Naive thymus-derived CD8-positive, alpha-beta T cell (primary cell): ENCODE data around the gene RAP1GAP2. TPM values are rescaled to one million over a fixed set of nuclear protein-coding genes. Genes with fewer than 3 reads are reported as not detected.
A peak's percentile ranks its signal among the peaks of the same experiment; 100 is the strongest.

Experiments used
- ATAC-seq, 2 donors: fragments of 150-1000 bp; cut with Tn5 transposase in 1 of 2; sonication (Bioruptor Pico), chemical (Tn5 transposase) in 1 of 2; 1 replicate in 1 of 2; 2 replicates in 1 of 2; pipeline ENCODE4 v1.10.0; 2021; ENCODE audit warnings: mild to moderate bottlenecking in 2 of 2, moderate library complexity in 2 of 2
- POLR2A ChIA-PET: fragments of 350-600 bp; sonication (Branson Sonifier 250); formaldehyde crosslinking; loops from one replicate; lab custom pipeline; 2021; ENCODE audit warnings: antibody characterized with exemption; lab: Charles Lee
- DNase-seq, 10 donors: peaks; one replicate each; pipeline versions ENCODE4 v3.0.0 to v3.0.0-alpha.2; 2020 to 2022
- H3K27ac Mint-ChIP-seq, 10 donors: one replicate each; pipeline ENCODE4 v1.8.0; 2020 to 2022; ENCODE audit warnings: mild to moderate bottlenecking in 10 of 10, mixed read lengths in 10 of 10, moderate library complexity in 4 of 10, inconsistent platforms in 1 of 10
- H3K27me3 Mint-ChIP-seq, 5 donors: one replicate each; pipeline ENCODE4 v1.8.0; 2021 to 2022; ENCODE audit warnings: mixed read lengths in 5 of 5
- H3K36me3 Mint-ChIP-seq, 3 donors: one replicate each; pipeline ENCODE4 v1.8.0; 2020 to 2022; ENCODE audit warnings: mixed read lengths in 3 of 3, mild to moderate bottlenecking in 2 of 3, inconsistent platforms in 1 of 3
- H3K4me1 Mint-ChIP-seq, 4 donors: one replicate each; pipeline ENCODE4 v1.8.0; 2021 to 2022; ENCODE audit warnings: mixed read lengths in 4 of 4
- H3K4me3 Mint-ChIP-seq, 10 donors: one replicate each; pipeline ENCODE4 v1.8.0; 2020 to 2022; ENCODE audit warnings: mild to moderate bottlenecking in 10 of 10, mixed read lengths in 10 of 10, moderate library complexity in 6 of 10, inconsistent platforms in 1 of 10
- H3K9me3 Mint-ChIP-seq, 9 donors: one replicate each; pipeline ENCODE4 v1.8.0; 2020 to 2022; ENCODE audit warnings: mixed read lengths in 9 of 9, mild to moderate bottlenecking in 3 of 9, inconsistent platforms in 1 of 9, moderate library complexity in 1 of 9
- polyA plus RNA-seq, 3 donors: library from polyadenylated mRNA; unstranded; fragments of 300-500 nt; fragmentation: Illumina TruSeq; gene quantifications; one replicate each; pipeline ENCODE4 v1.2.3, GENCODE V29; 2021
- total RNA-seq, 8 experiments: library from RNA in 2 of 8; stranded (reverse) in 2 of 8; gene quantifications; one replicate each; pipeline ENCODE4 v1.2.3 and lab custom pipeline; 2021 to 2026

Gene RAP1GAP2
- total and polyA plus RNA-seq, 5 experiments from 2014 or later, result 0.44 to 1.6 (median 1.3) TPM

GRCh38 chr17:2946144-2946543 lies 149.9 kb downstream of the RAP1GAP2 start:
- Mint-ChIP-seq H3K9me3 (no peaks in the 10 kb centered on the region), H3K27ac (peak overlapping the region in 2 of 10 donors; percentile 75 to 82), H3K27me3 (no peaks in the 10 kb centered on the region), H3K36me3 (peaks cover 0 to 2% (median 0%) of the 10 kb centered on the region in 3 donors), H3K4me3 (peak overlapping the region in 2 of 10 donors; percentile 0 to 7), H3K4me1 (peaks cover 16 to 42% (median 37%) of the 10 kb centered on the region in 4 donors)
- ATAC-seq (no peak), DNase-seq (no peak)
- POLR2A ChIA-PET, result no interaction called here

GRCh38 chr17:2947588-2947950 lies 151.3 kb downstream of the RAP1GAP2 start:
- Mint-ChIP-seq H3K4me3 (no peak overlapping the region), H3K27me3 (no peaks in the 10 kb centered on the region), H3K27ac (peak overlapping the region in 1 of 10 donors; percentile 25), H3K4me1 (peaks cover 16 to 42% (median 40%) of the 10 kb centered on the region in 4 donors), H3K36me3 (peaks cover 0 to 4% (median 0%) of the 10 kb centered on the region in 3 donors), H3K9me3 (no peaks in the 10 kb centered on the region)
- DNase-seq (no peak), ATAC-seq (no peak)
- POLR2A ChIA-PET, result no interaction called here

GRCh38 chr17:2947996-2948550 lies 151.8 kb downstream of the RAP1GAP2 start:
- DNase-seq (peak in 1 of 10 donors; percentile 32), ATAC-seq (no peak)
- H3K4me3 Mint-ChIP-seq, result peak overlapping the region in 1 of 10 donors; percentile 29
- H3K36me3 Mint-ChIP-seq, result peaks cover 0 to 4% (median 0%) of the 10 kb centered on the region in 3 donors
- no peaks in the 10 kb centered on the region for H3K9me3 Mint-ChIP-seq
- POLR2A ChIA-PET, result no interaction called here
- no peaks in the 10 kb centered on the region for H3K27me3 Mint-ChIP-seq
- peak overlapping the region in 2 of 10 donors; percentile 10 to 25 for H3K27ac Mint-ChIP-seq
- H3K4me1 Mint-ChIP-seq, result peaks cover 16 to 40% (median 37%) of the 10 kb centered on the region in 4 donors

GRCh38 chr17:2948721-2949468 lies 152.7 kb downstream of the RAP1GAP2 start:
- peaks cover 14 to 32% (median 29%) of the 10 kb centered on the region in 4 donors for H3K4me1 Mint-ChIP-seq
- no peak overlapping the region for H3K27ac Mint-ChIP-seq
- H3K9me3 Mint-ChIP-seq, result no peaks in the 10 kb centered on the region
- ATAC-seq, result no peak
- peaks cover 0 to 4% (median 0%) of the 10 kb centered on the region in 3 donors for H3K36me3 Mint-ChIP-seq
- no peak for DNase-seq
- no peak overlapping the region for H3K4me3 Mint-ChIP-seq
- POLR2A ChIA-PET, result no interaction called here
- no peaks in the 10 kb centered on the region for H3K27me3 Mint-ChIP-seq

GRCh38 chr17:2949469-2950044 lies 153.3 kb downstream of the RAP1GAP2 start:
- no peak for ATAC-seq
- POLR2A ChIA-PET, result interaction anchor here (0.7 kb wide), 1 partner anchor 407 kb away, joined by 3 read pairs; no protein-coding TSS in a partner anchor
- peaks cover 9 to 26% (median 22%) of the 10 kb centered on the region in 4 donors for H3K4me1 Mint-ChIP-seq

GRCh38 chr17:2950846-2951245 lies 154.6 kb downstream of the RAP1GAP2 start:
- POLR2A ChIA-PET, result no interaction called here
- no peak for ATAC-seq
- Mint-ChIP-seq H3K36me3 (peaks cover 0 to 4% (median 0%) of the 10 kb centered on the region in 3 donors), H3K4me1 (peaks cover 14 to 28% (median 22%) of the 10 kb centered on the region in 4 donors), H3K27me3 (no peaks in the 10 kb centered on the region), H3K27ac (no peak overlapping the region), H3K9me3 (no peaks in the 10 kb centered on the region), H3K4me3 (no peak overlapping the region)
- DNase-seq, result no peak

More at GRCh38 chr17:2949469-2950044, 153.3 kb downstream of the RAP1GAP2 start:
- Mint-ChIP-seq H3K27ac (peak overlapping the region in 1 of 10 donors; percentile 61), H3K36me3 (peaks cover 0 to 4% (median 0%) of the 10 kb centered on the region in 3 donors), H3K4me3 (no peak overlapping the region), H3K9me3 (no peaks in the 10 kb centered on the region), H3K27me3 (no peaks in the 10 kb centered on the region)
- DNase-seq, result no peak

- Mint-ChIP-seq H3K4me3 (no peak overlapping the region), H3K27me3 (no peaks in the 10 kb centered on the region), H3K36me3 (peaks cover 0 to 4% (median 0%) of the 10 kb centered on the region in 3 donors), H3K4me1 (peaks cover 11 to 21% (median 18%) of the 10 kb centered on the region in 4 donors), H3K9me3 (no peaks in the 10 kb centered on the region), H3K27ac (peak overlapping the region in 2 of 10 donors; percentile 3 to 25)
- POLR2A ChIA-PET, result no interaction called here
- DNase-seq (no peak), ATAC-seq (no peak)
Observed at GRCh38 chr17:2952174-2952845, 156.1 kb downstream of the RAP1GAP2 start.

- POLR2A ChIA-PET, result no interaction called here
- peak overlapping the region in 1 of 10 donors; percentile 46 for H3K4me3 Mint-ChIP-seq
- H3K27ac Mint-ChIP-seq, result no peak overlapping the region
- DNase-seq (no peak), ATAC-seq (no peak)
- peaks cover 0 to 4% (median 2%) of the 10 kb centered on the region in 3 donors for H3K36me3 Mint-ChIP-seq
- no peaks in the 10 kb centered on the region for H3K27me3 Mint-ChIP-seq
- peaks cover 11 to 27% (median 14%) of the 10 kb centered on the region in 4 donors for H3K4me1 Mint-ChIP-seq
- H3K9me3 Mint-ChIP-seq, result no peaks in the 10 kb centered on the region
Observed at GRCh38 chr17:2954898-2955445, 158.7 kb downstream of the RAP1GAP2 start.

GRCh38 chr17:2955931-2956582 lies 159.8 kb downstream of the RAP1GAP2 start:
- Mint-ChIP-seq H3K9me3 (no peaks in the 10 kb centered on the region), H3K4me1 (peaks cover 11 to 27% (median 14%) of the 10 kb centered on the region in 4 donors), H3K27ac (no peak overlapping the region), H3K4me3 (no peak overlapping the region), H3K36me3 (peaks cover 0 to 2% (median 2%) of the 10 kb centered on the region in 3 donors), H3K27me3 (no peaks in the 10 kb centered on the region)
- no peak for DNase-seq
- ATAC-seq, result no peak
- POLR2A ChIA-PET, result no interaction called here

- H3K36me3 Mint-ChIP-seq, result peaks cover 0 to 2% (median 0%) of the 10 kb centered on the region in 3 donors
- no peaks in the 10 kb centered on the region for H3K9me3 Mint-ChIP-seq
- H3K27me3 Mint-ChIP-seq, result no peaks in the 10 kb centered on the region
- H3K4me1 Mint-ChIP-seq, result peaks cover 11 to 22% (median 14%) of the 10 kb centered on the region in 4 donors
- DNase-seq, result peak in 1 of 10 donors; percentile 3
- POLR2A ChIA-PET, result interaction anchor here (0.6 kb wide), 1 partner anchor 565 kb away, joined by 4 read pairs; no protein-coding TSS in a partner anchor
- no peak for ATAC-seq
- H3K27ac Mint-ChIP-seq, result peak overlapping the region in 2 of 10 donors; percentile 21 to 66
- no peak overlapping the region for H3K4me3 Mint-ChIP-seq
Observed at GRCh38 chr17:2957631-2958286, 161.5 kb downstream of the RAP1GAP2 start.

GRCh38 chr17:2958706-2959222 lies 162.5 kb downstream of the RAP1GAP2 start:
- DNase-seq (no peak), ATAC-seq (no peak)
- H3K4me3 Mint-ChIP-seq, result no peak overlapping the region
- H3K27me3 Mint-ChIP-seq, result no peaks in the 10 kb centered on the region
- peaks cover 0 to 2% (median 0%) of the 10 kb centered on the region in 3 donors for H3K36me3 Mint-ChIP-seq
- peak overlapping the region in 1 of 10 donors; percentile 22 for H3K27ac Mint-ChIP-seq
- POLR2A ChIA-PET, result no interaction called here
- H3K4me1 Mint-ChIP-seq, result peaks cover 11 to 22% (median 14%) of the 10 kb centered on the region in 4 donors
- no peaks in the 10 kb centered on the region for H3K9me3 Mint-ChIP-seq
